ENCODE data around the gene TM2D3. TPM values are rescaled to one million over a fixed set of nuclear protein-coding genes. Genes with fewer than 3 reads are reported as not detected.

The TM2D3 gene
- total RNA-seq, 1 experiment from 2014 or later, result 35.2 TPM

GRCh38 chr15:101689901-101690300 is 37.7 kb upstream of the TM2D3 start:
- H3K4me2 ChIP-seq (ENCODE audit: low read length), result no peak overlapping the region
- H4K20me1 ChIP-seq (ENCODE audit: insufficient read depth), result no peaks in the 10 kb centered on the region
- ChIA-PET RAD21 (ENCODE audit: low non-redundant PET in 1 of 2, low total read pairs in 2 of 2, uncharacterized antibody in 2 of 2, unreplicated experiment in 2 of 2) (no interaction called here), CTCF (no interaction called here), POLR2A (no interaction called here)
- ATAC-seq (no peak), DNase-seq (ENCODE audit: low read depth, low spot score) (no peak)
- no peaks in the 10 kb centered on the region for H3K27me3 ChIP-seq (ENCODE audit: insufficient read depth, low read length)
- H3K9me3 ChIP-seq (ENCODE audit: control insufficient read depth in 1 of 2, insufficient read depth in 1 of 2, low read depth in 1 of 2, low read length in 2 of 2), result no peaks in the 10 kb centered on the region
- H2AFZ ChIP-seq (ENCODE audit: low read depth, low read length, poor library complexity, severe bottlenecking), result no peak overlapping the region
- no peak overlapping the region for H3K9ac ChIP-seq (ENCODE audit: low read length)
- intact Hi-C loops (cut with micrococcal nuclease), result no loop called here
- BruUV-seq (replicated peaks), result no TSS peak
- H3K79me2 ChIP-seq (ENCODE audit: insufficient read depth, low read length), result no peaks in the 10 kb centered on the region
- no peak for TF ChIP-seq POLR2AphosphoS5 (IDR thresholded peaks at IDR 0.05; ENCODE audit: low read depth, low read length)
- TF ChIP-seq MAX (IDR thresholded peaks at IDR 0.05), result no peak
- TF ChIP-seq EGR1 (IDR thresholded peaks at IDR 0.05; ENCODE audit: low read depth), result no peak
- no peak for TF ChIP-seq FOSL1 (IDR thresholded peaks at IDR 0.05; ENCODE audit: low read depth)
- no peak for TF ChIP-seq SIN3A (IDR thresholded peaks at IDR 0.05; ENCODE audit: low read depth)
- no peak for TF ChIP-seq YY1 (IDR thresholded peaks at IDR 0.05; ENCODE audit: extremely low read depth, insufficient replicate concordance, low read depth, low read length)
- TF ChIP-seq JUND (IDR thresholded peaks at IDR 0.05), result no peak
- TF ChIP-seq, protein P1, sequence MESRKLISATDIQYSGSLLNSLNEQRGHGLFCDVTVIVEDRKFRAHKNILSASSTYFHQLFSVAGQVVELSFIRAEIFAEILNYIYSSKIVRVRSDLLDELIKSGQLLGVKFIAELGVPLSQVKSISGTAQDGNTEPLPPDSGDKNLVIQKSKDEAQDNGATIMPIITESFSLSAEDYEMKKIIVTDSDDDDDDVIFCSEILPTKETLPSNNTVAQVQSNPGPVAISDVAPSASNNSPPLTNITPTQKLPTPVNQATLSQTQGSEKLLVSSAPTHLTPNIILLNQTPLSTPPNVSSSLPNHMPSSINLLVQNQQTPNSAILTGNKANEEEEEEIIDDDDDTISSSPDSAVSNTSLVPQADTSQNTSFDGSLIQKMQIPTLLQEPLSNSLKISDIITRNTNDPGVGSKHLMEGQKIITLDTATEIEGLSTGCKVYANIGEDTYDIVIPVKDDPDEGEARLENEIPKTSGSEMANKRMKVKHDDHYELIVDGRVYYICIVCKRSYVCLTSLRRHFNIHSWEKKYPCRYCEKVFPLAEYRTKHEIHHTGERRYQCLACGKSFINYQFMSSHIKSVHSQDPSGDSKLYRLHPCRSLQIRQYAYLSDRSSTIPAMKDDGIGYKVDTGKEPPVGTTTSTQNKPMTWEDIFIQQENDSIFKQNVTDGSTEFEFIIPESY (IDR thresholded peaks at IDR 0.05; ENCODE audit: extremely low read depth, insufficient replicate concordance, low read length), result no peak
- no peak for TF ChIP-seq POLR2A (IDR thresholded peaks at IDR 0.05; ENCODE audit: borderline replicate concordance, extremely low read depth, insufficient read depth, insufficient read length)
- no peak for TF ChIP-seq SP1 (IDR thresholded peaks at IDR 0.05; ENCODE audit: low read depth)
- no peak for TF ChIP-seq RAD21 (IDR thresholded peaks at IDR 0.05; ENCODE audit: low read depth)
- no peak for TF ChIP-seq SRF (IDR thresholded peaks at IDR 0.05; ENCODE audit: low read depth)
- no peak for TF ChIP-seq ZNF274 (IDR thresholded peaks at IDR 0.05; ENCODE audit: low read depth, low read length)
- TF ChIP-seq ZFX (IDR thresholded peaks at IDR 0.05), result no peak
- TF ChIP-seq CBX3 (IDR thresholded peaks at IDR 0.05; ENCODE audit: low read depth), result no peak
- H3K4me1 ChIP-seq (ENCODE audit: control insufficient read depth in 1 of 2, insufficient read depth in 2 of 2, low read length in 2 of 2), result no peaks in the 10 kb centered on the region
- no peaks in the 10 kb centered on the region for H3K9me2 ChIP-seq (ENCODE audit: insufficient read depth)
- no peak overlapping the region for H3K27ac ChIP-seq (ENCODE audit: low read depth, low read length)
- peaks cover 0 to 2% of the 10 kb centered on the region in 2 experiments; a peak in 1 of 4 replicates for H3K36me3 ChIP-seq (ENCODE audit: control insufficient read depth in 1 of 2, insufficient read depth in 2 of 2, low read length in 2 of 2)
- H3K4me3 ChIP-seq (replicated peaks in 1 of 2; ENCODE audit: low read depth in 1 of 2, low read length in 2 of 2), result no peak overlapping the region

Data from HCT116 (cell line).